SIG-M5 (cell line): Measurements from ENCODE around the gene SMYD2.

Experiments
- DNase-seq: peaks from one replicate; lab custom pipeline; 2025; lab: John Stamatoyannopoulos, UW

The SMYD2 gene

GRCh38 chr1:214361636-214362035, 80.7 kb downstream of the SMYD2 start:
- DNase-seq, result no peak

- DNase-seq, result peak; percentile 23
These were observed 81.4 kb downstream of the SMYD2 start for GRCh38 chr1:214362188-214362882.

- DNase-seq, result no peak
These were observed 82.4 kb downstream of the SMYD2 start for GRCh38 chr1:214363386-214363785.

DNA sequence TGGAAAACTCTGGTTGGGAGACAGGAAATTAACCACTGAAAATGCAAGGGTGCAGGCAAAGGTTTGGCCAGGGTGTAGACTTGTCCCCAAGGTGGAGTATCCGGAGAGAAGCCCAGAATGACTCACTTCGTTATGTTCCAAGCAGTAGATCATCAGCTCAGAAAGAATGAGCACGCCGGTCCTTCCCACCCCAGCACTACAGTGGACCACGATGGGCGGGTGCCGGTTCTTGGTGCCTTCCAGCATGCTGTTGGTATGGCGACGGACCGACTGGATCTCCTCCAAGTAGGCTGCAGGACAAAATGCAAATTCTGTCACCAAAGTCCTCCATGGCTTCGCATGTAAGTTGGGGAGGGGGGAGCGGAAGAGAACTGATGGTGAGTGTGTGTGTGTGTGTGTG, 83.4 kb downstream of the SMYD2 start:
- DNase-seq, result no peak

DNA sequence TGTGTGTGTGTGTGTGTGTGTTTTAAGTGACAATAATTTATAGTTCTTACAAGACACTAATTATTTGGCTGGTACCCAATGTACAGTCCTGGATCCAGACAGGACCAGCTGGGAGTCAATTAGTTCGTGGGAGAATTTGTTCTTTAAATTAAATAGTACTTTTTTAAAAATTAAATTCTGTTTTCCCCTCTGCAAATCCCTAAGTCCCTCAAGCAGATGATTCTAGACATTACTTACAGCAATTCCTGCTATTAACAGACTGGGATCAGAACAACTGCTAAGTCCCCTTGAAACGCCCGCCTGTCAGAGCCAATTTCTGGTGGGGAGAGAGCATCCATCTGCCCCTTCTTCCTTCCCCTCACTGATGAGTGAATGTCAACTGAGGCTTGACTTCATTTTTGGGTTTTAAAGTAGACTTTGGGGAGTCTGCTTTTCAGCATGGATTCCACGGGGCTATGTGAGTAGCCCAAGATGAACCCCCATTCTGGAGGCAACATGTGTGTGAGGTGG, 83.9 kb downstream of the SMYD2 start:
- DNase-seq, result no peak

- no peak for DNase-seq
These were observed 86.9 kb downstream of the SMYD2 start for GRCh38 chr1:214367841-214368240.

DNA sequence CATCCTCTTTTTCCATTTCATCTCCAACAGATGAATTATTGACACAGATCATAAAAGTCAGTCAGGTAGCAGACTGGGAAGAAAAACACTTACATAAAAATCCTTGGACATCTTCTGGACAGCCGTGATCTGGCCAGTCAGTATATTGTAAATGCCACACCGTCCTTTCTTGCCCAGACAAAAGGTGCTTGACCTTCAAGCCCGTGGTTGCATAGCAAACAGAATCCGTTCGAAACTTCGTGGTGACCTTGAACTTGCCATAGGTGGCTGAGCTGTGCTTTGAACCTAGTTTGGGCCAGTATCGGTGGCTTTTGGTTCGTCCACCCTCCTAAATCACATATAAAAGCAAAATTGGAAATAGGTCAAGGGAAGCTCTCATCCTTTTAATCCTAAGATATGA, 88.4 kb downstream of the SMYD2 start:
- no peak for DNase-seq

- DNase-seq, result no peak
These were observed 89.7 kb downstream of the SMYD2 start for GRCh38 chr1:214370615-214371014.

- no peak for DNase-seq
These were observed 91.1 kb downstream of the SMYD2 start for GRCh38 chr1:214372092-214372491.

DNA sequence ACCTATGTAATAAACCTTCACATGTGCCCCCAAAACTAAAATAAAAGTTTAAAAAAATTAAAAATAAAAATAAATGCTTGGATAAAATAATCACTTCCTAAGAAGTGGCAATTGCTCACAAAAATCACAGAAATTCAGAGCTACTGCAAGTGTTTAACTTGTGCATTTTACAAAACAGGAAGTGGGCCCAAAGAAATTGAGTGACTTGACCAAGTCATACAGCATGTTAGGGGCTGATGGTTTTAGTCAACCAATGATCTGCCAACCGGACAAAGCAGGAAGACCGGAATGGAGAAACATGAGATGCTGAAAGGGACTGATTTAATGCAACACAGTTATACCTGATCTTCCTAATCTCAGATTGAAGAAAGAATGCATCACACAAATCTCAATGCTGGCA, 96.5 kb downstream of the SMYD2 start:
- no peak for DNase-seq

DNA sequence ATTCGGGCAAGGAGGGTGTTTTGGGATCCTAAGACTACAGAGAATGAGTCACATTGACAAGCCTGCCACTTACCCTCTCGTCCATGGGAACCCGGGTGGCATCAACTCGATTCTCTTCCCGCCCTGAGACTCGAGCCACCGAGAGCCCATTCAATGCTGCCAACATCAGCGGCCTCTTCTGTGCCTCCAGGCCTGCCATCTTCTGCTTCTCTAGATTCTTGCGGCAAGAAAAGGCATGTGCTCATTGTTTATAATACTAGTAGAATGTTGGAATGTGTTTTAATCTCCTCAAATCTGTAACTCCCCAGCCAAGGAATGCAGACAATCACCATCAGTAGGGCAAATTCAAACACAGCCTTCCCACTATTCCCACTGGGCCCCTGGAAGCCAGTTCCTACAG, 96.9 kb downstream of the SMYD2 start:
- no peak for DNase-seq

- DNase-seq, result no peak
These were observed 97.5 kb downstream of the SMYD2 start for GRCh38 chr1:214378492-214378891.

DNA sequence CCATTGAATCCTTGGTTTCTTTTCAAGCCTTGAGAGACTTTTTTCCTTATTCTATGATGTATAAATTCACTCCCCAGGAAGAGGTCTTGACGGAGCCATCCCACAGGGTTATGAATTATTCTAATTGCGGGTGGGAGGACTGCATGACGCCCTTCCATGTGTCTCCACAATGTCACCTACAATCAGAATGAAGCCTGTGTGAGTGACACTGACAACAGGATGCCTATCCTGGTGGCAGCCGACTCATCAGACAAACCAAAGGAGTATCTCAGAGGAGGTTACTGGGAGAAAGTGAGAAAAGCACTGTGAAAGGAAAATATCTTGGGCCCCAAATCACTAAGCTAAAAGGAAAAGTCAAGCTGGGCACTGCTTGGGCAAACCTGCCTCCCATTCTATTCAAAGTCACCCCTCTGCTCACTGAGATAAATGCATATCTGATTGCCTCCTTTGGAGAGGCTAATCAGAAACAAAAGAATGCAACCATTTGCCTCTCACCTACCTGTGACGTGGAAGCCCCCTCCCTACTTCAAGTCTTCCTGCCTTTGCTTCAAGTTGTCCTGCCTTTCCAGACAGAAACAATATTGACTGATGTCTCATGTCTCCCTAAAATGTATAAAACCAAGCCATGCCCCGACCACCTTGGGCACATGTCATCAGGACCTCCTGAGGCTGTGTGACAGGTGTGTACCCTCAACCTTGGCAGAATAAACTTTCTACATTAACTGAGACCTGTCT, 98.4 kb downstream of the SMYD2 start:
- no peak for DNase-seq

- no peak for DNase-seq
These were observed 99.4 kb downstream of the SMYD2 start for GRCh38 chr1:214380396-214380795.

GRCh38 chr1:214380986-214381695, 100.2 kb downstream of the SMYD2 start:
- no peak for DNase-seq

DNA sequence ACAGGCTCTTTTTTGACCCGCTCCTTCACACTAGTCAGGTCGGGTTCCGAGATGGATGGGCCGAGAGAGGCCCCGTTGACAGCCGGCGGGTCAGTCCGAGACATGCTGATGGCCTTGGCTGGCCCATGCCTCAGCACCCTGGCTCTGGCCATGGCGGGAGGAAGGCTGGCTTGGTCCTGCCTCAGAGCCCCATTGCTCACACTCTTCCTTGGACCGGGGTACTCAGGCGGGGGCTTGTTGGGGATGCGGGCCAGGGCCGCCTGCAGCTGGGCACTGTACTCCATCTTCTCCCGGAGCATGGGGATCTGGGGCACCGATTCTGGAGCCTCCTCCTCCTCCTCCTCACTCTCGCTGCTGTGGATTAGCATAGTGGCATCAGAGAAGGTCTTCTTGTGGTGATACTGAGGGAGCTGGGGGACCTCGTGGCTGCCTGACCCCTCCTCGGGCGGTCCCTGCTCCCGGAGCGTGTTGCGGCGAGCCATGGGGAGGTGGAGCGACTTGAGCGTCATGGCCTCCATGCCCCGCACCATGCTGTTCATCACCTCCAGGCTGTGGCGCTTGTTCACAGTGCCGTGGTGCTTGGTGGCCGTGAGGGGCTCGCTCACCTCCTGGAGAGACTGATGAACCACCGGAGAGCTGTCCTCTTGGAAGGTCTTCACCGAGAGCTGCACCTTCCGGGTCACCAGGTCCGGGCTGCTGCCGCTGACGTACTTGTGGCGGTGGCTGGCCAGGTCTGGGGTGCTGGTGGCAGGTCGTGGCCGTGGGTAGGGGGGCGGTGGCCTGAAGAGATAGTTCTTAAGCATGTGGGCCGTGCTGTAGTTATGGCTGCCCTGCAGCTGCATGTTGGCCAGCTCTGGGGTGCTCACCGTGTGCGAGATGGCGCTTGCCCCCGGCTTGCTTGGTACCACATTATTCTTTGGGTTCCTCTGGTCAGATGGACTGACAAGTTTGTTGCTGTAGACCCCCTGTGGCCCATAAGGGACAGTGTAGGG, 102.7 kb downstream of the SMYD2 start:
- DNase-seq, result no peak

DNA sequence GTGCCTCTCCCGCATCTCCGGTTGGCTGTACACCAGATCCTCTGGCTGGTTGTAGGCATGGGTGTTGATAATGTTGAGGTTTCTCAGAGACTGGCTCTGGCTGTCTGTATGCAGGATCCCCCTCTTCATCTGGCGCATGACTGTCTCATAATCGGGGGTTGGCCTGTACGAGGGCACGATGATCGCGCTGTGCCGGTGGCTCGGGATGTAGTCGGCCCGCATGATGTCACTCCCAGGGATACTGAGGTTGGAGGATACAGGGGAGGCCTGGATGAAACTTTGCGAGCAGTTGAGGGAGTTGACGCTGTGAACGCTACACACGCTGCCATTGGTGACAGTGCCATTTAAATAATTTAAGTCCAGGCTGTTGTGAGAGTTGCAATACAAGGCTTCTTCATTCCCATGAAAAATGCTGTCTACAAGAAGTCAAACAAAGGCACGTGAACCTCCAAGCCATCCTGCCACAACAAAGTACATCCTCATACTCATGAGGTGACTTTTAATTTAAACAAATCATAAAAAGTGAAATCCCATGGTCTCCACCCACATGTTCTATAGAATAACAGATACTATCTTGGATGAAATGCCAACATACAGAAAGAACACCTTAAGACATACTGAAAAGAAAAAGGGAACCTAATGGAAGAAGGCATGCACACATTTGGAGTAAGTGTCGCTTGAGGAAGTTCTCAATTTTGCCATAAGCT, 103.6 kb downstream of the SMYD2 start:
- DNase-seq, result no peak

- DNase-seq, result no peak
These were observed 104.5 kb downstream of the SMYD2 start for GRCh38 chr1:214385428-214385827.

GRCh38 chr1:214386333-214386732, 105.4 kb downstream of the SMYD2 start:
- DNase-seq, result no peak
